ENCODE measurements around the gene CDKN2C.
A peak's percentile ranks its signal among the peaks of the same experiment; 100 is the strongest.
"Not testable (repeated sequence)": the region's sequence is repeated elsewhere in the genome, so short reads cannot be mapped to it uniquely, and the experiment has no call there.

The CDKN2C gene

DNA sequence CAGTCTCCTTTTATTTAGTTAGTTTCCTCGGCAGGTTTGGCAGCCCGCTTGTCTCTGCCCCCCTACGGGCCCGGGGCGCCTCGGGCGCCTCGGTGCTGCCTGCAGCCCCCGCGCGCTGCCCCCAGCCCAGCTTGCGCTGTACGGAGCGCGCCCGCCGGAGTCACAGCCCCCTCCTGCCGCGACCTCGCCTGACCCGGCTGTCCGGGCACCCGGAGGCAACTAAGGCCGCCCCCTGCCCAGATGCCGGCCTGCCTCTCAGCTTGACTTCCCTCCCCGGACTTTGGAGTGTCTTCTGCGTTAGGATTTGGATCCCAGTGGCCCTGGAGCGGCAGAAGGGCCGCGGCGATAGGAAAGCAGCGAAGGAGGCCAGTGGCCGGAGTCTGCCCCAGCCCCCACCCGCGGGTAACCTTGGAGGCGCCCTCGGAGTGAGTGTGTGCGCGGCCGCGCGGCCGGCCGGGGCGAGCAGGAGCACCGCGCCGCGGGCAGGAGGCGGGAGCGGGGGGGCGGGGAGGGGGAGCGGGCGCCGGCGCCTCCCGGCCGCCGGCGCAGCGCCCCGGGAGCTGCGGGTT is 7.6 kb downstream of the CDKN2C start:
- H3K4me3 ChIP-seq (ENCODE audit: low read depth, low read length), result peak overlapping the region; percentile 79
- DNase-seq (ENCODE audit: low read depth), result no peak

DNA sequence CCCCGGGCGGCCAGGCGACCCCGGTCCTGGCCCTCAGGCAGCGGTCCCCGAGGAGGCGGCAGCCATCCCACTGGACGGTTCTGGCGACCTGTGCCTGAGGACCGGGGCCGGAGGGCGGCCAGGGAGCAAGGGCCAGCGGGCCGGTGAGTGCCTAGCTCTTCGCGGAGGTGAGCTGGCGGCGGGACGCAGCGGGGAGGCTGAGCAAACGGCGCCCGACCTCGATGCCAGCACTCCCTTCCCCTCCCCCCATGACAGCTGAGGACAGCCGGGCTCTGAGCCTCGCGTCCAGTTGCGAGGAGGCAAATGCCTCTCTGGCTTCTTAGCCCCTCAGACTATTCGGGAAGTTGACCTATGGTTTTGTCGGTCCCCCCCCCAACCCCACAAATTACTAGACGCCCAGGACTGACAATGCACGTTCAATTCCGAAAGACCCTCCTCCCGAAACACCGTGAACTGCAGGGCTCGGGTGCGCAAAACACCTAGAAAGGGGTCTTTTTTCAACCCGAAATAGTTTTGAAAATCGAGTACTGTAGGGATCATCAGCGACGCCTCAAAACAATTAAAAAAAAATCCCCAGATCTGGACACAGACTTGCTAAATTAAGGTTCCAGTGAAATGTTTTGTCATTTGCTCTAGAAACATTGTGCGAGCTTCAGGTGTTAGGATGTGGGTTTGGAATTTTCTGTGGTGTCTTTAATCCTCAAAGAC is 8.3 kb downstream of the CDKN2C start:
- peak overlapping the region; percentile 79 for H3K4me3 ChIP-seq (ENCODE audit: low read depth, low read length)

DNA sequence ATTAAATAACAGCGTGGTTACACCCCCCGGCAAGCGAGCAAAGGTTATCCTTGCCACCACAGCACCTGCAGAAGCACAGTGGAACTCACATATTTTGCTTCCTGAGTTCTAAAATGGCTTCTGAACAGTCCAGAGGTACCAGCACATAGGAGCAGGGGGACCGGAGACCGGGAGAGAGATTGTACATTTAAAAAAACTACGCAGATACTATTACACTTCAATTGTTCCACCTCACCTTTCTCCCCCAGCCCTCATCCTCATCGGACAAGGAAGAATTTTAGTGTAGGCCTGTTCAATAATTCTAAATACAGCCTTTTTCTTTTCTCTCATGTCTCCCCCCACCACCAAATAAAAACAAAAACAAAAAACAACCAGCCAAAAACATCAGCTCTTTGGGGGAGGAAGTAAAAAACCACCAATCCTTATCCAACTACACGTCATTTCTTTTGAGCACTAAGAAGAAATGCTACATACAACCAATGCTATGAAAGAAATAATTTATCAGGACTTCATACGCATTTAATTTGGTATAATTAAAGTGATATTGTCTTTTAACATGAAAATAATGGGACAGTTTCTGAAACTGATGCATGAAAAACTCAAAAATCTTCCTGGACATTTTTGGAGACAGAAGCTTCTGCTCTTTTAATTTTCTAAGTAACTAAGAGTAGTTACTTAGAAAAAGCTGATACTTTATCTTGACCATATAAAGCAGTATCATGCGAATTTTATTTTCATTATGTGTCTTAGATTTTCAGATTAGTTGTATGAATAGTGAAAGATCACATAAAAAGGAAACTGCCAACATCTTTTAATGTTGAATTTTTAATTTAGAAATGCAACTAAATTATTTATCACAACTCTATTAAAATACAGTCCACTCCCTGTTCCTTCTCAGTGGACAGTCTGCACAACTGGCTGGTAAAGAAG is 9.1 kb downstream of the CDKN2C start:
- H3K4me3 ChIP-seq (ENCODE audit: low read depth, low read length), result peak overlapping the region; percentile 79

More for the DNA sequence above, 8.3 kb downstream of the CDKN2C start:
- DNase-seq (ENCODE audit: low read depth), result no peak

DNA sequence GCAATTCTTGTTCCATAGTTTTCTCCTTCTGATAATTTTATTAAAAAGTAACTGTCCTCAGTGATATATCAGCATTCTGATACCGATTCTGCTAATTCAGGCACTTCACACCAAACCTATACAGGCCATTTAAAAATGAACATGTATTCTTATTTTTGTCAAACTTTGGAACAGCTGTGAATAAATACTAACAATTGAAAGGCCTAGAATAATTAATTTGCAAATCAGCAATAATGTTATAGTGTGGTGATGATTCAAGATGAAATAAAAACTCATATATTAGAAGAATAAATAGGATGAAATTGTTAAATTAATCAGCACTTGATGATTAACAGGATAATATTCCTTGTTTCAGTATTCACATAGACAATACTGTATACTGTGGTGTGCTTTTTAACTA is 9.9 kb downstream of the CDKN2C start:
- no peak for DNase-seq (ENCODE audit: low read depth)
- H3K4me3 ChIP-seq (ENCODE audit: low read depth, low read length), result no peak overlapping the region

More for the DNA sequence above, 9.1 kb downstream of the CDKN2C start:
- no peak for DNase-seq (ENCODE audit: low read depth)

DNA sequence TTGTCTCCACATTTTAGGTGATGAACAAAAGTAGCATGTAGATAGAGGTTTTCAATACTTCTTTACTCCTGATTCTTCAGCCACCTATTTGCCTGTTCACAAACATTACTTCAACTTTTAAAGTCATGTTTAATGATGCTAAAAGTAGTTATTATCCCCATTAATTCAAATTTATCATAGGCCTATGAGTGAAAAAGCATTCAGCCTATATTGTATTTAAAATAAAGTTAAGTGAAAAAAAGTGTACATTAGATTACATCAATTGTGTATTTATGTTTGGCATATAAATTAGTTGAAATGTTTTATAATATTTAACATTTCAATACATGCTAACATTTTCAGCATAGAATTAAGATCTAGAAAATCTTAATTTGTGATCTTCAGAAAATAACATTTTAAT is 10.5 kb downstream of the CDKN2C start:
- H3K4me3 ChIP-seq (ENCODE audit: low read depth, low read length), result no peak overlapping the region
- no peak for DNase-seq (ENCODE audit: low read depth)

DNA sequence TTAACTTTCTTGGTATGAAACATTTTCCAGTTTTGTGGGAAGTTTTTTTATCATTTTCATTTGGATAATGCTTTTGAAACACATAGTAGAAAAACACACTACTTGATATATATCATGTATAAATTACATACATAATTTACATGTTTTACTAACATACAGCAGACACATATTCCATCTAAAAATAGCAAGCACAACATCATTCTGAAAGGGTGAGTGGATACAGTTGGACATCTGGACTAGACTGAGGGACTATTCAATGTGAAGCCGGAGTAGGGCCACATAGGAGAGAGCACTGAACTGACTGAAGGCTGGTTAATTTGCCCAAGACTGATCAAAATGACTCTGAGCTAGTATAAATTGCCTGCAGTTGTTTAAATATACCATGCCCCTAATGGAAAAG is 11.7 kb downstream of the CDKN2C start:
- DNase-seq (ENCODE audit: low read depth), result no peak

DNA sequence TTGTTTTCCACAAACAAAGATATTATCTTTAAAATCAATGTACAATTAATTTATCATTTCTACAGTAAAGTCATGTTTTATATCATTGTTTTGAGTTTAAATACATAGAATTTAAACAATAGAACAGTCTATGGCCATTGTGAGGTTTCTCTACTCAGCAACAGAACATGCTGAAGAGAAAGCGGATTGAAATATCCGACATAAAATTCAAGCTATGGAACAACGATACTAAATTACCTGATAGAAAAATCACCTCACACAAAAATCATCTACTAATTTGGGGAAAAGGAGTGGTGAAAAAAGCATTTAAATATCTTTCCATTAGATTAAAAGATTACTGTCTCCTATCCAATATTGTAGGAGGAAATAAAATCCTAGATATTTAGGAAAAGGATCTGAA is 12.6 kb downstream of the CDKN2C start:
- no peak for DNase-seq (ENCODE audit: low read depth)
- H3K4me3 ChIP-seq (ENCODE audit: low read depth, low read length), result no peak overlapping the region

More for the DNA sequence above, 11.7 kb downstream of the CDKN2C start:
- H3K4me3 ChIP-seq (ENCODE audit: low read depth, low read length), result no peak overlapping the region

DNA sequence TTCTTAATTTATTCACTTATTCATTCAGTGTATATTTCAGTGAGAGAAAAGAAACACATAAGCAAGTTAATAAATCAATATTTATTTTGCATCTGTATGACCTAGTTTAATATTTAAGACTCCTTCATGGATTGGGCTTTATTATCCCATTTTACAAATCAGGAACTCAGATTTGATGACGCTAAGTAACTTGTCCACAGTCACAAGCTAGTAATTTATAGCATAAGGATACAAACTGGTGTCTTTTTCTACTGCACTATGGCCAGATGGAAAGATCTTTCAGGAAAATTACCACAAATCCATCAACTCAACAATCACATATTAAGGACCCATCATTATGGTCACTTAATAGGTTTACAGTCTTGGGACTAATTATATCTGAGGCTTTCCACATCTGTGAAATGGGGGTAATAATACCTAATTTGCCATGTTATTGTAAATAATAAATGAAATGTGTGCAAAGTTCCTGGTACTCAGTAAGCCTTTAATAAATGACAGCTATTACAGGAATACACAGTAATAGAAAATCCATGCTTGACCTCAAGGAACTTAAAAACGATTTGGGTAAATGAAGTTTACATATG is 13.3 kb downstream of the CDKN2C start:
- H3K4me3 ChIP-seq (ENCODE audit: low read depth, low read length), result no peak overlapping the region
- DNase-seq (ENCODE audit: low read depth), result no peak

DNA sequence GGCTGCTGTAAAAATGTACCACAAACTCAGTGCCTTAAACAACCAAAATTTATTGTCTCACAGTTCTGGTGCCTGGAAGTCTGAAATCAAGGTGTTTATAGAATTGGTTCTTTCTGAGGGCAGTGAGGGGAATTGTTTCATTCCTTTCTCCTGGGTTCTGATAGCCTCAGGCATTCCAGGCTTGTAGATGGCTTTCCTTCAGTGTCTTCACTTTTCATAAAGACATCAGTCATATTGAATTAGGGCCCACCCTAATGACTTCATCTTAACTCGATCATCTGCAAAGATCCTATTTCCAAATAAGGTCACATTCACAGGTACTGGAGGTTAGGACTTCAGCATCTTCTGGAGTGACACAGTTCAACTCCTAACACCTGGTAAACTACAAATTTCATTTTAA is 15.0 kb downstream of the CDKN2C start:
- no peak for DNase-seq (ENCODE audit: low read depth)
- no peak overlapping the region for H3K4me3 ChIP-seq (ENCODE audit: low read depth, low read length)

DNA sequence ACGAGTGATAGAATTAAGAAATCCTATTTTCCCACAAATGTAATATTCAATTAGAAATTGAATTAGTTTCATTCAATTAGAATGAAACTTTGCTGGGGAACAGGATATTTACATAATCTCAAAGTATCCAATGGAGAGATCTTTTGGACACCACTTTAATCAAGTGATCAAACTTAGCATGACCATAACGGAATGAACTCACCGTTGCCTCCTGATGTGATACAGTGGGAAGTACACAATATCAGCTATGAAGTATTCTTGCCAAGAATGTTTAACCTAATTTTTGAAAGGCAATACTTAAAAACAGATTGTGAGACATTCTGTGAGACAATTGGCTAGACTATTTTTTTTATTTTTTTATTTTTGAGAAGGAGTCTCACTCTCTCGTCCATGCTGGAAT is 16.6 kb downstream of the CDKN2C start:
- no peak overlapping the region for H3K4me3 ChIP-seq (ENCODE audit: low read depth, low read length)
- DNase-seq (ENCODE audit: low read depth), result no peak

DNA sequence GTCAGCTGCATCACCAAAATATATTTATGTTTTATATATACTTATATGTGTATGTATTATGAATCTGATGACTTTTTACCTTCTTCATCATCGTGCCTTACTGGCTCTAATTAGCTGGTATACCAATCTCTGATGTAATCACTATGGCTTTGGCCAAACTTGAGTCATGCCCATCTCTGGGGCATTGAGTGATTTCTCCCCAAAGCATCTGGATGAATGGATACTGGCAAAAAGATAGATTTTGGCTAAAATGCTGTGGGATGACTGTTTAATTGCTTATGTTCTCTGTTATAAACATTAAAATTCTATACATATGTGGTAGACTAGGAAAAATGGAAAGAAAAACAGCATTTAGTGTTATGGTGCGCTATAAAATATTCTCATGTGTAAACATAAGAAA is 19.6 kb downstream of the CDKN2C start:
- no peak for DNase-seq (ENCODE audit: low read depth)
- H3K4me3 ChIP-seq (ENCODE audit: low read depth, low read length), result no peak overlapping the region

DNA sequence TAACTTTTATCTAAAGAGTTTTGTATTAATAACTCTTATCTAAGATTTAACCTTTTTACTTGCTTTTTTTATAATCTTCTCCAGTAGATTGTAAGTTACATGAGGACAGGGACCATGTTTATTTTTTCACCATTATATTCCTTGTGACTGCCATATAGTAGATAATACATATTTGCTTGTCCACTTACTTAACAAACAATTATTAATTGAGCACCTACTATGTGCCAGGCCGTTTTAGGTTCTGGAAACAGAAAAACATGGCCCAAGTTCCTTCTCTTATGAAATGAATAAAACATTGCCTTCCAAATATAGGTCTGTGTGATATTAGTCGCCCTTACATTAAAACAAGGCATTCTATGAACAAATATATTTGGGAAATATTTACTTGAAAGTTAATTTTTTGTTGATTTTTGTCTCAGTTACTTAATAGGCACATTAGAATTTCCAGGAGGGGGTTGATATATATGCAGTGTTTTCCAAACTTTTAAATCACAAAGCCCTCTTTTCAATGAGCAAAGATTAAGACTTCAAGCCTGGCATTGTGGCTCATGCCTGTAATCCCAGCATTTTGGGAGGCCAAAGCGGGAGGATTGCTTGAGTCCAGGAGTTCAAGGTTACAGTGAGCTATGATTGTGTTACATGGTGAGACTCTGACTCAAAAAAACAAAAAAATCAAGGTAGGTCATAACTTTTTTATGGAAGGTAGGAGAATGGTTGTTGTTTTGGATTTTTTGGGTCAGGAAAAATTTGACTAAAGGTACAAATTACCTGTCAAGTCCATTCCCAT is 22.7 kb downstream of the CDKN2C start:
- H3K4me3 ChIP-seq (ENCODE audit: low read depth, low read length), result no peak overlapping the region
- no peak for DNase-seq (ENCODE audit: low read depth)

DNA sequence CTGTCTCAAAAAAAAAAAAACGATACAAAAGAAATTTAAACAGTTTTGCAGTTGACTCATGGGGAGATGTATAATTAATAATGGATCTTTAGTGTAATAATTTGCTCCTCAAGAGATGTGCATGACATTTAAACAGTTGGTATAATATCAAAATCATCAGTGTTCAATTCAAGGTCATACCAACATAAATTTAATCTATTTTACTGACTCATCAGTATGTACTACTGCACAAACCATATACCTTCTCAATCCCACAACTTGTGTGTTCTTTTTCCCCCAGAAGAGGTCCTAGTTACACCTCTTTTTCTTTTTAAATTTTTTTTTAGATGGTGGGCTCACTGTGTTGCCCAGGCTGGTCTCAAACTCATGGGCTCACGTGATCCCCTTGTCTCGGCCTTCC is 23.6 kb downstream of the CDKN2C start:
- H3K4me3 ChIP-seq (ENCODE audit: low read depth, low read length), result no peak overlapping the region
- DNase-seq (ENCODE audit: low read depth), result no peak

DNA sequence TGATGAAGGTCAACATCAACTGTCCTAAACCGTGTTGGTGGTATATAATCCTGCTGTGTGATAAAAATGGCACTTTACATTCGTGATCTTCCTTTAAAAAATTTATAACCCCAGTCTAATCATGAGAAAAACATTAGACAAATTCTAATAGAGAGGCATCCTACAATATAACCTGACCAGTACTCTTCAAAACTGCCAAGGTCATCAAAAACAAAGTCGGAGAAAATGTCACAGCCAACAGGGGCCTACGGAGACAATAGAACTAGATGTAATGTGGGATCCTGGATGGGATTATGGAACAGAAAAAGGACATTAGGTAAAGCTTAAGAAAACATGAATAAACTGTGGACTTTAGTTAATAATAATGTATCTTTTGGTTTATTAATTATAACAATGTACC is 25.0 kb downstream of the CDKN2C start:
- no peak overlapping the region for H3K4me3 ChIP-seq (ENCODE audit: low read depth, low read length)
- DNase-seq (ENCODE audit: low read depth), result no peak

DNA sequence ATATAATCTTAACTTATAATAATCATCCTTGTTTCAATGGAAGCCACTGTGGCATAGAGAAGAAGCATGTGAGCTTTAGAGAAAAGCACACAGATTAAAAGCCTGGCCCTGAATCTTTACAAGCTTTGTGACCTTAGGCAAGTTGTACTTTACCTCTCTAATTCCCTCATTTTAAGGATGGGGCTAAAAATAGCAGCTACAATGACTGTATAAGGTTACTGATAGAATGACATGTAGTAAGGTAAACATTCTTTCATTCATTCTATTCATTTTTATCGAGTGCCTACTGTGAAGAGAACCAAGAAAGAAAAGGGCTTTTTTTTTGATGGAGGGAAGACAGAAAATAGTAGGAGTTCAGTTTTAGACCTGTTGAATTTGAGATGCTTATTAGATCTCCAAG is 25.6 kb downstream of the CDKN2C start:
- H3K4me3 ChIP-seq (ENCODE audit: low read depth, low read length), result no peak overlapping the region
- DNase-seq (ENCODE audit: low read depth), result no peak

DNA sequence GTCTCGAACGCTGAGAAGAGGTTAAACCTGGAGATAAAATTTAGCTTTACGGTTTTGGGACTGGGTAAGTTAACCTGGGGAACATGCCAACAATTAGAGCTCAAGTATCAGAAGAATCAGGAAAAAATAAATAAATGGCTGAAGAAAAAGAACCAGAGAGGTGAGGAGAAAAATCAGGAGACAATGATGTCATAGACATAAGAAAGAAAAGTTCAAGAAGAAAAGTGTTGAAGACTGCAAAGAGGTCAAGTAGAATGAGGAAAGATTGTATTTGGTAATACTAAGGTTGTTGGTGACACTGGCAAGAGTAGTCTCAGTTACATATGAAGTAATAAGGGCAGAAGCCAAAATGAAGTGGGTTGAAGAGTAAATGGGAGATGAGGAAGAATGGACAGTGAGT is 26.0 kb downstream of the CDKN2C start:
- no peak for DNase-seq (ENCODE audit: low read depth)
- H3K4me3 ChIP-seq (ENCODE audit: low read depth, low read length), result no peak overlapping the region

DNA sequence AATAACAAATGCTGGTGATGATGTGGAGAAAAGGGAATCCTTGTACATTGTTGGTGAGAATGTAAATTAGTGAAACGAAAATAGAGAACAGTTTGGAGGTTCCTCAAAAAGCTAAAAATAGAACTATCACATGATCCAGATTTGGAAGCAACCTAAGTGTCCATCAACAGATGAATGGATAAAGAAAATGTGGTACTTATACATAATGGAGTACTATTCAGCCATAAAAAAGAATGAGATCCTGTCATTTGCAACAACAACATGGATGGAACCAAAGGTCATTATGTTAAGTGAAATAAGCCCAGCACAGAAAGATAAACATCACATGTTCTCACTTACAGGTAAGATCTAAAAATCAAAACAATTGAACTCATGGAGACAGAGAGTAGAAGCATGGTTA is 29.3 kb downstream of the CDKN2C start:
- DNase-seq (ENCODE audit: low read depth); H3K4me3 ChIP-seq (ENCODE audit: low read depth, low read length): not testable (repeated sequence)

DNA sequence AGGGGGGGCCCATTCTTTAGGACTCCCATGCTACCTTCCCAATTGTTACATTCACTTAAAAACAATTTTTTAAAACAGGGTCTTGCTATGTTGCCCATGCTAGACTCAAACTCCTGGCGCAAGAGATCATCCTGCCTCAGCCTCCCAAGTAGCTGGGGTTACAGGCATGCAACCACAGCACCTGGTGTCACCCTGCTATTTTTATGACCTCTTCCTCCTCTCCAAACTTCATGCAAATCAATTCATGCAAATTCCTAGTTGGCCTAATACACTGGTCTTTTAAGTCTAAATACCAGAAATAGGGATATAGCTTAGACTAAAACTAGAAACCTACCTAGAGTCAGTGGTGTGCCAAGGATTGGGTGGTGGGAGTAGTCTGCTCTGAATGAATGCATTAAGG is 30.1 kb downstream of the CDKN2C start:
- DNase-seq (ENCODE audit: low read depth), result no peak
- no peak overlapping the region for H3K4me3 ChIP-seq (ENCODE audit: low read depth, low read length)

DNA sequence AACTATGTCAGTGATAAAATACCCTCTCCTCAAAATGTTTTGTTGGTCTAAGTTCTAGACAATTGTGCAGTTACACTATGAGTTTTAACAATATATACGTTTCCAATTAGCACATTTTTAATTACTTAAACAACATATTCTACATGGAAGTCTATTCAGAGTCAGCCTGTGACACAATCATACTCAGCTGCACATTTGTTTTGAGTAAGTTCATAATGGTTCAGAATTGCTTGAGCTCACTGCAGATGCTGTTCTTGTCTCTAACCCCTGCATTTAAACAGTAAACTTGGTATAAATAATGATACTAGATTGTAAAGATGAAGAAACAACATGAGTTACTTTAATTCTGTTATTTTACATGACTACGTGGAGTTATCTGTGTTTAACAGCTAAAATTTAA is 30.6 kb downstream of the CDKN2C start:
- no peak for DNase-seq (ENCODE audit: low read depth)
- H3K4me3 ChIP-seq (ENCODE audit: low read depth, low read length), result no peak overlapping the region

Measured in skeletal muscle cell (primary cell).